Measurements from ENCODE around the gene PKP3.

DNA sequence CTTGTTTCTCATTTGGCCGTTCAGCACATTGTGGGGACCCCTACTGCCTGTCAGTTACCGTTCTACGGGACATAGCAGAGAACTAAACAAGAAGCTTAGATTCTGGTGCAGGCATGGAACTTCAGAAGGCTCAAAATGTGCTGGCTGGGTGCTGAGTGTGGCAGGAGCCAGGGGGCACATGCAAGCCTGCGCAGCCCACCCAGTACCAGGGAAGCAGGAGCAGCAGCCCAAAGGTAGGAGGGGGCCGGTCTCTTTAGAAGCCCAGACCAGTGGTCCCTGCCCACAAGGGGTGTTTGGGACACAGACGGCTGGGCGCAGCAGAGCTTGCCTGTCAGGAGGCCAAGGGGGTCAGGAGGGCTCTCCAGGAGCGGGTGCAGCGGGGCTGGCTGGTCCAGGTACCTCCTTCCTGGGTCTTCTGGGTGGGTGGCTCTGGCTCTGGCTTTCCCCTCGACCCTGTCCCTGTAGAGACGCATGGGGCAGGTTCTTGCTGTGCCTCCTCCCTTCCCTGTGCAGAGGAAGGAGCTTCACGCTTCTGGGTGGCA lies 58.3 kb downstream of the PKP3 start:
- TF ChIP-seq, protein P1, sequence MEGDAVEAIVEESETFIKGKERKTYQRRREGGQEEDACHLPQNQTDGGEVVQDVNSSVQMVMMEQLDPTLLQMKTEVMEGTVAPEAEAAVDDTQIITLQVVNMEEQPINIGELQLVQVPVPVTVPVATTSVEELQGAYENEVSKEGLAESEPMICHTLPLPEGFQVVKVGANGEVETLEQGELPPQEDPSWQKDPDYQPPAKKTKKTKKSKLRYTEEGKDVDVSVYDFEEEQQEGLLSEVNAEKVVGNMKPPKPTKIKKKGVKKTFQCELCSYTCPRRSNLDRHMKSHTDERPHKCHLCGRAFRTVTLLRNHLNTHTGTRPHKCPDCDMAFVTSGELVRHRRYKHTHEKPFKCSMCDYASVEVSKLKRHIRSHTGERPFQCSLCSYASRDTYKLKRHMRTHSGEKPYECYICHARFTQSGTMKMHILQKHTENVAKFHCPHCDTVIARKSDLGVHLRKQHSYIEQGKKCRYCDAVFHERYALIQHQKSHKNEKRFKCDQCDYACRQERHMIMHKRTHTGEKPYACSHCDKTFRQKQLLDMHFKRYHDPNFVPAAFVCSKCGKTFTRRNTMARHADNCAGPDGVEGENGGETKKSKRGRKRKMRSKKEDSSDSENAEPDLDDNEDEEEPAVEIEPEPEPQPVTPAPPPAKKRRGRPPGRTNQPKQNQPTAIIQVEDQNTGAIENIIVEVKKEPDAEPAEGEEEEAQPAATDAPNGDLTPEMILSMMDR (IDR thresholded peaks at IDR 0.05) = no peak
- TF ChIP-seq POLR2A (IDR thresholded peaks at IDR 0.05) (no peak), EP300 (IDR thresholded peaks at IDR 0.05) (no peak), POLR2AphosphoS5 (IDR thresholded peaks at IDR 0.05) (no peak)

Data from sigmoid colon (tissue), 4 donors.